NT2/D1 (cell line): ENCODE data around the gene ARF1.

Experiments used
- DNase-seq: peaks from one replicate; pipeline ENCODE4 v3.0.0-alpha.2; 2011; ENCODE audit warnings: low read depth, low spot score
- H3K27me3 ChIP-seq: 2 replicates; pipeline ENCODE4 v1.6.0; 2011; ENCODE audit warnings: mild to moderate bottlenecking; ENCODE audit not compliant: insufficient read length, insufficient read depth
- H3K36me3 ChIP-seq: 2 replicates; pipeline ENCODE4 v1.6.1; 2011; ENCODE audit warnings: mild to moderate bottlenecking, low read length, mixed read lengths; ENCODE audit not compliant: insufficient read depth, insufficient read length
- H3K4me1 ChIP-seq: 2 replicates; pipeline ENCODE4 v1.5.1; 2011; ENCODE audit not compliant: insufficient read depth, insufficient read length
- H3K4me3 ChIP-seq: 2 replicates; pipeline ENCODE4 v1.5.1; 2011; ENCODE audit warnings: low read depth; ENCODE audit not compliant: insufficient read length
- H3K9ac ChIP-seq: 2 replicates; pipeline ENCODE4 v1.6.0; 2011; ENCODE audit warnings: low read depth; ENCODE audit not compliant: insufficient read length
- H3K9me3 ChIP-seq: 2 replicates; pipeline ENCODE4 v1.5.1; 2011; ENCODE audit warnings: mild to moderate bottlenecking, low read length; ENCODE audit not compliant: insufficient read depth
- SUZ12 ChIP-seq: IDR thresholded peaks from 2 replicates; pipeline ENCODE4 v1.6.1; 2011; ENCODE audit not compliant: insufficient read length, insufficient read depth; ENCODE audit errors: extremely low read depth
- YY1 ChIP-seq: IDR thresholded peaks from 2 replicates; pipeline ENCODE4 v1.6.1; 2011; ENCODE audit not compliant: insufficient read length, insufficient read depth
- ZNF274 ChIP-seq: IDR thresholded peaks from 2 replicates; pipeline ENCODE4 v1.6.1; 2011; ENCODE audit warnings: mild to moderate bottlenecking, low read depth, low read length

ARF1 gene

DNA sequence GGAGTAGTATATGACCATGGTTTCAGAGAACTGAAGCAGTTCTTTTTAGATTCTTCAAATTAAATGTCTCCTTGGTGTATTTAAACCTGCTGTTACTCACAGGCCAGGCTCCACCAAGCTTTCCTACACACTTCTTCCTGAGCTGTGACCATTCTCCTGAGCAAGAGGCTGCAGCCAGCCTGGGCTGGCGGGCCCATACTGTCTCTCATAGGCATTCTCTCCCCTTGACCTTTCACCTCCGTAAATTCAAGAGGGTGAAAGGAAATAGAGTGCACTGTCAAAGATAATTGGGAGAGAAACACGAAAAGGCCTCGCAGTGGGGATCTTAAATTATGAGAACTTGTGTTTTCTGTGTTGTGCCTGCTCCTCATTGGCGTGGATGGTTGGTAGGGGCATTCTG lies 2.3 kb downstream of the ARF1 start:
- DNase-seq, result no peak
- Histone ChIP-seq H3K4me1 (peaks cover 21% of the 10 kb centered on the region), H3K9me3 (no peaks in the 10 kb centered on the region), H3K36me3 (peaks cover 57% of the 10 kb centered on the region), H3K4me3 (no peak overlapping the region), H3K9ac (peak overlapping the region; percentile 99), H3K27me3 (no peaks in the 10 kb centered on the region)
- TF ChIP-seq ZNF274 (no peak), YY1 (no peak), SUZ12 (no peak)

GRCh38 chr1:228085287-228085951 lies 2.9 kb downstream of the ARF1 start:
- Histone ChIP-seq H3K9ac (peak overlapping the region; percentile 45), H3K9me3 (no peaks in the 10 kb centered on the region), H3K4me3 (no peak overlapping the region), H3K4me1 (peaks cover 24% of the 10 kb centered on the region), H3K36me3 (peaks cover 63% of the 10 kb centered on the region), H3K27me3 (no peaks in the 10 kb centered on the region)
- no peak for DNase-seq
- TF ChIP-seq YY1 (no peak), SUZ12 (no peak), ZNF274 (no peak)

GRCh38 chr1:228087771-228088251 lies 5.3 kb downstream of the ARF1 start:
- peaks cover 22% of the 10 kb centered on the region; the same call in 1 of the 2 replicates for H3K9me3 ChIP-seq
- TF ChIP-seq YY1 (no peak), ZNF274 (no peak), SUZ12 (no peak)
- no peak for DNase-seq
- peaks cover 24% of the 10 kb centered on the region for H3K4me1 ChIP-seq
- no peaks in the 10 kb centered on the region for H3K27me3 ChIP-seq
- no peak overlapping the region for H3K4me3 ChIP-seq
- peak overlapping the region; percentile 16 for H3K9ac ChIP-seq
- H3K36me3 ChIP-seq, result peaks cover 87% of the 10 kb centered on the region

DNA sequence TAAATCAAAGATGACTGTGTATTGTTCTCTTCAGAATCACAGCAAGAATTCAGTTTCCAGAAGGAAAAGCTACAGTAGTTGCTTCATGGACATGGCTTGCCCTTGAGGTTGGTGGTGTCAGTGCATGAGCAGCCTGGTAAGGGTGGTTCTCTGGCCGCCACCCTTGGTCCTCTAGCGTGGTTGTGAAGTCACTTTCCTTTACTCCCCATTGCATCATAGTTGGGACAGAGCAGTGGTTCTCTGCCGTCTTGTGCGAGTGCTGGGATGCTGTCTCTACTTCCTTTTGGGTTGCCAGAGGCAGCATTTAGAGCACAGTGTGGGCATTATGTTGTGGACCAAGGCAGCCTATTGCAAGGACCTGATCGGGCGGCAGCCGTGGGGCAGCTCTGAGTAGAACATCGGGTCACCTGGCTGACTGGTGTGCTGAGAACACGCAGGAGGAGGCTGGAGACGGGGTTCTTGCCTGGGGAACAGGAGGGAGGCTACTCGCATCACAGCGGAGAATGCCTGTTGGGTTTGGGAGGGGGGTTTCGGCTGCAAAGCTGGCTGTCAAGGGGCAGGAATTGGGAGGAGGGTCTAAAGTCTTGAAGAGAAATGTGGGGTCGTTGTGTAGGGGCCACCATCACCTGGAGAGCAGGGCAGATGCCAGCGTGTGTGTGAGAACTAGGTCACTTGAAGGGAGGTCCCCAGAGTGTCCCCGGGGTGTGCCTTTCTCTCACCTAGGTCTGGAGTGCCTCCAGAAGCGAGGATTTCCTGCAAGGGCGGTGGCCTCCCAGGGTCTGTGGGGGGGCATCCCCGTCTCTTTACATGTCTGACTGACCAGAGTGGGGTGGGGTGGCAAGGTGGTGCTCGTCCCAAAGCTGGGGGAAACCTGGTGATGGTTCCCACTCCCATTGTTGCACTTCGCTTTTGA lies 6.3 kb downstream of the ARF1 start:
- DNase-seq, result no peak
- no peaks in the 10 kb centered on the region for H3K27me3 ChIP-seq
- H3K4me3 ChIP-seq, result no peak overlapping the region
- H3K9ac ChIP-seq, result no peak overlapping the region
- TF ChIP-seq SUZ12, result no peak
- peaks cover 33% of the 10 kb centered on the region; the same call in 1 of the 2 replicates for H3K9me3 ChIP-seq
- H3K4me1 ChIP-seq, result peaks cover 24% of the 10 kb centered on the region
- peaks cover 86% of the 10 kb centered on the region for H3K36me3 ChIP-seq

DNA sequence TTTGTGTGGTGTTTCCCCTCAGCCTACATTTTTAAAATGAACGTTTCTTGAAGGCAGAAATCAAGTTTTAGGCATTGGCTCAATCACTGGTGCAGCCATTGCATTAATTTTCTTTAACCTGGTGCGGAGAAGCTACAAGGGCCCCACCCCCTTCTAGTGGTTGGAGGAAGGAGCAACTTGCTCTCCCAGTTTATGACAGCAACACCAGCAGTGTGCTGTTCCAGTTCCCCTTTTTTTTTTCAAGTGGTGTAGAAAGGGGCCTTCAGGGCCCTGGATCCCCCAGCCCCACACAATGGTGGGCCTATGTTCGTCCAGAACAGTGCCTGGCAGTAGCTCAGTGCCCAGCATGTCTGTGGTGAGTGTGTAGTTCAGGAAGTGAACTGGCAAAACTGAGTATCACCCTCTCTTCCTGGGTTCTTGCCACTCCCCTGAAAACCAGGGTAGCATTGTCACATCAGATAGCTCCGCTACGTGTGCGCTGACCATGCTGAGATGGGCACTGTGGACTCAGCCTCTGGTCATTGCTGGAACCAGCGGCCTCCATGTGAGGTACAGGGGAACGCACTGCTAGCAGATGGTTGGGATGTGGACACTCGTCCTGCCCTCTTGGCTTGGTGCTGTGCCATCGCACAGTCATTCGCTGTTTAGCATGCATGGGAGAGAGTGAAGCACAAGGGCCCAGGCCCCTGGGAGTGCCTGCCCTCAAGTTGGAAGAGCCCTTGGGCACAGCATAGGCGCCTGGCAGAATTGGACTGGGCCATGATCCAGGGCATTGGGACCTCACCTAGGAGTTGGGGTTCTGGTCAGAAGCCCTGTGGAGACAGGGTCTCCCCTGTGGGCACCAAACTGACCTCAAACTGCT lies 7.2 kb downstream of the ARF1 start:
- Histone ChIP-seq H3K4me1 (peaks cover 23% of the 10 kb centered on the region), H3K27me3 (no peaks in the 10 kb centered on the region), H3K36me3 (peaks cover 87% of the 10 kb centered on the region), H3K9me3 (peaks cover 42% of the 10 kb centered on the region; the same call in 1 of the 2 replicates), H3K4me3 (no peak overlapping the region), H3K9ac (no peak overlapping the region)
- no peak for TF ChIP-seq SUZ12
- no peak for TF ChIP-seq YY1
- TF ChIP-seq ZNF274, result no peak
- no peak for DNase-seq

- Histone ChIP-seq H3K9me3 (peaks cover 48% of the 10 kb centered on the region; the same call in 1 of the 2 replicates), H3K4me3 (no peak overlapping the region), H3K4me1 (peaks cover 17% of the 10 kb centered on the region), H3K27me3 (no peaks in the 10 kb centered on the region), H3K36me3 (peaks cover 87% of the 10 kb centered on the region), H3K9ac (no peak overlapping the region)
- TF ChIP-seq ZNF274 (no peak), YY1 (no peak), SUZ12 (no peak)
- no peak for DNase-seq
These were observed 8.1 kb downstream of the ARF1 start for GRCh38 chr1:228090613-228091081.
